GM12872 (cell line): ENCODE data around the gene GLI2.

Source experiments
- TF ChIP-seq, protein P1 (sequence below): IDR thresholded peaks from 3 replicates; pipeline ENCODE4 v1.5.1; 2011; ENCODE audit warnings: low read depth, mild to moderate bottlenecking, low read length, moderate library complexity; ENCODE audit not compliant: insufficient read depth

Gene GLI2

DNA sequence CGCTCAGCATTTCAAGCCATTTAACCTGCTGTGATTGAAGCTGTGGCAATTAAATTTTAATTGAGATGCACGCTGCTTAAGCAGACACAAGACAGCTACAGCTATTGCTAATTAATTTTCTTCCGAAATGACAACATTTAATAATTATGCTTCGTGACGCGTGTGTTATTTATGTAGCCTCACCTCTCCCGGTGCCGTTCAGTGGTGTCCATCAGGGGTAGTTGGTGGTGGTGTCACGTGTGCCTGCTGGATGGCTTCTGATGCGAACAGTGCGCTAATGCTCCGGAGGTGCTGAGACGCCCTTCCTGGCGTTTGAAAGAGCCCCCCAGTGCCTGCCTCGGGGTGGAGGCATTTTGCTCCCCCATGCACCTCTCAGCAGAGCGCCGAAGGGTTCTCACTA is 39.5 kb downstream of the GLI2 start:
- TF ChIP-seq, protein P1, sequence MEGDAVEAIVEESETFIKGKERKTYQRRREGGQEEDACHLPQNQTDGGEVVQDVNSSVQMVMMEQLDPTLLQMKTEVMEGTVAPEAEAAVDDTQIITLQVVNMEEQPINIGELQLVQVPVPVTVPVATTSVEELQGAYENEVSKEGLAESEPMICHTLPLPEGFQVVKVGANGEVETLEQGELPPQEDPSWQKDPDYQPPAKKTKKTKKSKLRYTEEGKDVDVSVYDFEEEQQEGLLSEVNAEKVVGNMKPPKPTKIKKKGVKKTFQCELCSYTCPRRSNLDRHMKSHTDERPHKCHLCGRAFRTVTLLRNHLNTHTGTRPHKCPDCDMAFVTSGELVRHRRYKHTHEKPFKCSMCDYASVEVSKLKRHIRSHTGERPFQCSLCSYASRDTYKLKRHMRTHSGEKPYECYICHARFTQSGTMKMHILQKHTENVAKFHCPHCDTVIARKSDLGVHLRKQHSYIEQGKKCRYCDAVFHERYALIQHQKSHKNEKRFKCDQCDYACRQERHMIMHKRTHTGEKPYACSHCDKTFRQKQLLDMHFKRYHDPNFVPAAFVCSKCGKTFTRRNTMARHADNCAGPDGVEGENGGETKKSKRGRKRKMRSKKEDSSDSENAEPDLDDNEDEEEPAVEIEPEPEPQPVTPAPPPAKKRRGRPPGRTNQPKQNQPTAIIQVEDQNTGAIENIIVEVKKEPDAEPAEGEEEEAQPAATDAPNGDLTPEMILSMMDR: no peak

DNA sequence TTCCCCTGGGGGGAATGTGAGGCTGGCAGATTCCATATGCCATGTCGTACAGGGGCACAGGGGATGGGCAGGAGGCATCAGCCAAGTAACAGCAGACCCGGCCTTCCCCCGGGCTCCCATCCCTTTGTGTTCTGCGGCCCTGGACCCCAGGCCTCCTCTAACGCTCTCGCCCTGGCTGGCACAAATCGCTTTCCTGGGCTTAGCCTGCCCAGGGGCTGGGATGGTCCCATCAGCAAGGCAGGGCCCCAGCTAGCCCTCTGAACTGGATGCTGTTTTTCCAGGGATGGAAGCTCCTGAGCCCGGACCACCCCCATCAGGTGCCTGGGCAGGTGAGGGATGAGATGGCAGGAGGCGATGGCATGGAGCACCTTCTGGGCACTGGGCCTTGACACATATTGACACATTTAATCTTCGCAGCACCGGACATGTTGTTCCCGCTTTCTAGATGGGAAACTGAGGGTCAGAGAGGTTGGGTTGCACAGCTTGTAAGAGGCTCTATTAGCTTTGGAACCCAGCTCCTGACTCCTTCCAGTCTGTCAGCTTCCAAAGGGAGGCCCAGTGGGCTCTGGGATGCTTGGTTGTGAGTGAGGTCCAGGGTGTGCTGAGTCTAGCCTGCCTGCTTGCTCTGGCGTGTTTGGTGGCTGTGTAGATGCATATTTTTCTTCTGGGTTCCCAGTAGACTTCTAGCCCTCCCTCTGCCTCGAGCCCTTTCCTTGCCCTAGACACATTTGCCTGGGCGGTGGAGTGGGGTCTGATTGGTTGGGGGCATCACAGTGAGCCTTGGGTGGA is 40.3 kb downstream of the GLI2 start:
- TF ChIP-seq, protein P1: no peak

GRCh38 chr2:120776649-120777048 is 41.0 kb downstream of the GLI2 start:
- TF ChIP-seq, protein P1: no peak

DNA sequence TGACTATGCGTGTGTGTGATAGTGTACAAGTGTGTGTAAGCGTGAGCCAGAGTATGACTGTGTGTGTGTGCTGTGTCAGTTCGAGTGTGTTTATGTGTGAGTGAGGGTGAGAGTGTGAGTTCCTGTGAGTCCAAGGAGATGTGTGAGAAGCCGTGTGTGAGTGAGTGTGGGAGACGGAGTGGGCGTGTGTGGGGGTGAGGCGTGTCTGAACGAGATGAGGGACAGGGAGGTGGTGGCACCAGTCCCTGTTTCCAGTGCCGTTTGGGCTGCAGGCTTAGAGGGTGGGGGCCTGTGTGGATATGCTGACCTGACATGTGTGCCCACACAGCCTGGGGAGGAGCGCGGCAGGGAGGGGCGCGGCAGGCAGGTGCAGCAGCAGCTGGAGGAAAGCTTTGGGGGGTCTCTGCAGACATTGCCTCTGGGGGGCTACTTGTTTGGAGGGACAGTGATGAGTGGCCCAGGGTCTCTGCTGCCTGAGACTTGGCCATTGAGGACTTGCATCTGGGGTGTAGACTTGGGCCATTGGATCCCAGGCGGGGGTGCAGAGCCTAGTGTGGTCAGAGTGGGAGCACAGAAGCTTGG is 41.6 kb downstream of the GLI2 start:
- TF ChIP-seq, protein P1: no peak

DNA sequence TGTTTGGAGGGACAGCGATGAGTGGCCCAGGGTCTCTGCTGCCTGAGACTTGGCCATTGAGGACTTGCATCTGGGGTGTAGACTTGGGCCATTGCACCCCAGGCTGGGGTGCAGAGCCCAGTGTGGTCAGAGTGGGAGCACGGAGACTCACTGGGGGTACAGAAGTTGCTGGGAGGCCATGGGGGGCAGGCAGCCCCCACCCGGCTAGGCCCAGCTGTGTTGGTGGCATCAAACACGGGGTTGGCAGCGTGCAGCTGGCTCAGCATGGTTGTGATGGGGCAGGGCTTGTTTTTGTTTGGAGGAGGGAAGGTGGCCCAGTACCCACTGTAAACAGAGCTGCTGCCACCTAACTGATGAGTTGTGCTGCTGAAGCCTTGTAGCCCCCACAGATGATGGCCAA is 42.1 kb downstream of the GLI2 start:
- TF ChIP-seq, protein P1: no peak

DNA sequence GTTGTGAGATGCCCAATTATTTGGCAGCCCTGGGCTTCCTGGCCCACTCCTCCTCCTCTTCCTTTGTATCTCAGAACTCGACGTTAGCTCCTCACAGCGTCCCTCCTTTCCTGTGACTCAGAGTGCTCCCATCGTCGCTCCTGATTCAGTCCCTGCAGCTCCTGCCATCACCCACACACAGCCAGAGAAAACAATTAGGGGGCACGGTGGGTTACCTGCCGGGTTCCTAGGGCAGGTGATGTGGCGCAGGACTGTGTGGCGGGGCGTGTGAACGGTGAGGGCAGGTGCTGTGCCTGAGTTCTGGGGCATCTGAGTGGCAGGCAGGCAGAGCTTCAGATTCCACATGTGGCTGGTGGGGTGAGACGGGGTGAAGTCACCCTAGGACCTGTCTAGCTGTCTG is 42.6 kb downstream of the GLI2 start:
- TF ChIP-seq, protein P1: no peak

DNA sequence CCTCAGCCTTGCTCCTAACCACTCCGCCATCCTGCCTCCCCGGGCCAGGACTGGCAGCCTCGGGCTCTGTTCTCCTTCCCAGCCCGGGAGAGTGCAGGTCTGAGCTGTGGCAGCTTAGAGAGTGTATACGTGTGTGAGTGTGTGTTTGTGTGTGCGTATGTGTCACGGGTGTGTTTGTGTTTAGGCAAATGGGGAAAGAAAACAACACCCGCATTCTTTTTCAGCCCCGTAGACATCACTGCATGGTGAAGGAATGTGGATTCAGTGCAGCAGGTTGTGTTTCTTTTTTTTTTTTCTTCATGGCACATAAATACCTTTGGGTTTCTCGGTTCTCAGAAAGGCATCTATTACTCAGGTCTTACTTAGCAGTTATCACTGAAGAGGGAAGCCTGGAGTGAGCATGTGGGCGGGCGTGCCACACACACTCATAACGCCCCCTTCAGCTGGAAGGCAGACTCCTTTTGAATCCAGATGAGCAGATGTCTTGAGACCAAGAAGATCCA is 44.2 kb downstream of the GLI2 start:
- TF ChIP-seq, protein P1: no peak
